Heart left ventricle (tissue), 16 donors: ENCODE results near the gene SPAG9. TPM values are rescaled to one million over a fixed set of nuclear protein-coding genes. Genes with fewer than 3 reads are reported as not detected.

Experiments used
- ATAC-seq, 4 donors: fragments of 200-7000 bp; cut with Tn5 transposase; one replicate each; pipeline ENCODE4 v1.9.1; 2020 to 2022; ENCODE audit warnings: moderate library complexity in 4 of 4, mild to moderate bottlenecking in 3 of 4, moderate number of reproducible peaks in 1 of 4
- DNase-seq, 5 donors: peaks; one replicate each; pipeline ENCODE4 v3.0.0-alpha.2; 2020
- H3K27ac ChIP-seq, 12 donors: fragments of 200-600 bp; sonication (generic) in 4 of 12; one replicate each; pipeline versions ENCODE4 v1.5.0 to v1.8.0; 2016 to 2022; ENCODE audit warnings: mild to moderate bottlenecking in 2 of 12
- H3K27me3 ChIP-seq, 9 donors: fragments of 200-600 bp; sonication (generic) in 2 of 9; one replicate each; pipeline versions ENCODE4 v1.5.1 to v1.8.0; 2016 to 2022; ENCODE audit warnings: mild to moderate bottlenecking in 3 of 9
- H3K36me3 ChIP-seq, 9 donors: fragments of 200-600 bp; sonication (generic) in 2 of 9; one replicate each; pipeline versions ENCODE4 v1.5.0 to v1.8.0; 2018 to 2022; ENCODE audit warnings: mild to moderate bottlenecking in 2 of 9
- H3K4me1 ChIP-seq, 12 donors: fragments of 200-600 bp; sonication (generic) in 4 of 12; one replicate each; pipeline versions ENCODE4 v1.5.0 to v1.8.0; 2016 to 2022; ENCODE audit warnings: mild to moderate bottlenecking in 3 of 12
- H3K4me3 ChIP-seq, 12 donors: fragments of 200-600 bp; sonication (generic) in 4 of 12; one replicate each; pipeline versions ENCODE4 v1.5.0 to v1.8.0; 2017 to 2022; ENCODE audit warnings: mild to moderate bottlenecking in 9 of 12, moderate library complexity in 4 of 12
- H3K9me3 ChIP-seq, 12 donors: fragments of 200-600 bp; sonication (generic) in 4 of 12; one replicate each; pipeline versions ENCODE4 v1.5.0 to v1.8.0; 2016 to 2022; ENCODE audit warnings: mild to moderate bottlenecking in 1 of 12
- CTCF ChIP-seq, 12 donors: fragments of 200-600 bp; sonication (generic) in 4 of 12; IDR thresholded peaks; one replicate each; pipeline versions ENCODE4 v1.5.0 to v1.8.0; 2018 to 2022; ENCODE audit warnings: antibody characterized with exemption in 12 of 12, mild to moderate bottlenecking in 5 of 12
- POLR2A ChIP-seq, 2 donors: fragments of 450-650 bp; IDR thresholded peaks; one replicate each; pipeline ENCODE4 v1.6.1; 2017; ENCODE audit warnings: antibody characterized with exemption in 2 of 2, mild to moderate bottlenecking in 2 of 2, moderate library complexity in 2 of 2
- WGBS, 4 donors: extraction: QIAGEN DNeasy Blood & Tissue Kit in 2 of 4; methylation state at CpG; one replicate each; pipeline versions ENCODE4 v1.1.5 to v1.1.7; 2013 to 2018; 5-methylcytosine and 5-hydroxymethylcytosine counted together
- intact Hi-C, 10 donors: fragments of 100-400 bp; cut with DNase I; formaldehyde crosslinking; loops; one replicate each; pipeline versions ENCODE4 v1.11.1 to v1.14.2; 2022
- polyA plus RNA-seq, 2 donors: library from polyadenylated mRNA; stranded (reverse); fragments of 200-250 nt; gene quantifications; one replicate each; pipeline ENCODE4 v1.2.3, GENCODE V29; 2013
- total RNA-seq, 9 donors: library from RNA; depleted of rRNA in 2 of 9; stranded (reverse); fragments of >200 nt in 2 of 9; fragmentation: NEBNext Ultra II Directional in 3 of 9; extraction: Animal tissue kit (Norgen Biotek cat#: 25700) in 3 of 9; gene quantifications; one replicate each; pipeline versions ENCODE4 v1.1.0 to v1.2.4, GENCODE V29; 2016 to 2023
- donor health status: ischemic (EF 13 %, LVEDD 7.1; RV severe dilation, severe dysfunction).
- donor health status: healthy with polysubstance abuse.
- donor health status: DM: no; HTN: yes; CAD: no.
- donor health status: DM: no; HTN: no; CAD: no.
- donor health status: ischemic (EF 25% LVEDD 6.9; RV normal size, moderate dysfunction).
- donor health status: ischemic (EF 25% LVEDD 5.7; RV mildly dilated, moderate dysfunction).
- donor health status: healthy.
- donor health status: DM: yes; HTN: yes; CAD: no.
- donor health status: ischemic (EF 35%, LVEDD 5.7; RV mildly dilated, moderate dysfunction).
- donor health status: nonischemic (EF 11% LVEDD 7.7; RV severe dilation, severe dysfunction).
- donor health status: DM: yes; HTN: yes; CAD: no.
- donor health status: PGD.
- donor health status: ischemic (EF 29% LVEDD 5.4; RV normal size, mild dysfunction).
- donor health status: nonischemic (EF 23%, LVEDD 6.1; RV moderate dilation, normal function).

SPAG9 gene
- total and polyA plus RNA-seq, 11 donors = 15.9 to 65.4 (median 52.9) TPM

DNA sequence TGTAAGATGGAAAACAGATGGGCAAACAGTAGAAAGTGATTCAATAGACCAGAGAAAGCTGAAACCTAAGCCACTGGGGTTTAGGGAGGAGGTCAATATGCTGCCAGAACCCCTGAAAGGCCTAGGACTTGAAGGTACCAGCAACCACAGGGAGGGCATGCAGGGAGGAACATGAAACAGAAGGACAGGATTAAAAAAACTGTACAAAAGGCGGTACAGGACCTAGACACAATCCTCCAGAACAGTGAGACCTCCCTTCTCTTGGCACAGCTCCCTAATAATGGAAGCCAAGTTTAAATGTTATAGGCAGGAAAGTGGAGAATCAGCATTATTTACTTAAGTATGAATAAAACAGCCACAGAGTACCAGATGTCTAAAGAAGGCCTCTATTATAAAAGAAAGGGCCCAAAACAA lies 105.5 kb downstream of the SPAG9 start:
- 55 to 62% (median 57%) methylated on average over 1 of the region's 1 CpG for WGBS, 4 donors
- peaks cover 0 to 11% (median 0%) of the 10 kb centered on the region in 12 donors for H3K4me1 ChIP-seq
- TF ChIP-seq POLR2A (IDR thresholded peaks at IDR 0.05) = no peak
- no peak for TF ChIP-seq CTCF (IDR thresholded peaks at IDR 0.05)

GRCh38 chr17:51014129-51014528 lies 106.5 kb downstream of the SPAG9 start:
- TF ChIP-seq CTCF (IDR thresholded peaks at IDR 0.05) (no peak), POLR2A (IDR thresholded peaks at IDR 0.05) (no peak)
- intact Hi-C loops = no loop called here

More for the DNA sequence above, 105.5 kb downstream of the SPAG9 start:
- intact Hi-C loops = no loop called here
- no peaks in the 10 kb centered on the region for H3K27me3 ChIP-seq
- H3K9me3 ChIP-seq = no peaks in the 10 kb centered on the region
- ATAC-seq (no peak), DNase-seq (no peak)
- peak overlapping the region in 2 of 12 donors; percentile 18 to 28 for H3K27ac ChIP-seq
- no peak overlapping the region for H3K4me3 ChIP-seq
- H3K36me3 ChIP-seq = peaks cover 0 to 96% (median 71%) of the 10 kb centered on the region in 9 donors

DNA sequence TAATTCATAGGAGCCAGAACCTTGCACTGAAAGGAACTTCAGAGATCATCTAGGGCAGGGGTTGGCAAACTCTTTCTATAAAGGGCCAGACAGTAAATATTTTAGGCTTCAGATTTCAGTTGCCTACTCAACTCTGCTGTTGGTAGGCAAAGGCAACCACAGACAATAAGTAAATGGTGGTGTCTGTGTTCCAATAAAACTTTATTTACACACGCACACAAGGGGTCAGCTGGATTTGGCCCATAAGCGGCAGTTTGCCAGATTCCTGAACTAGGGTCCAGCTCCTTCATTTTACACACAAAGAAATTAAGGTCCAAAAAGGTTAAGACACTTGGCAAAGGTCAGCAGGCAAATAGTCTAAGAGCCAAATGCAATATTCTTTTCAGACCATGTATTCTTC lies 107.3 kb downstream of the SPAG9 start:
- H3K4me1 ChIP-seq = peaks cover 0 to 11% (median 0%) of the 10 kb centered on the region in 12 donors
- WGBS, 4 donors = 96 to 100% (median 98%) methylated on average over 2 of the region's 2 CpGs
- no peak overlapping the region for H3K27ac ChIP-seq
- no peaks in the 10 kb centered on the region for H3K27me3 ChIP-seq
- ATAC-seq (no peak), DNase-seq (no peak)
- H3K4me3 ChIP-seq = no peak overlapping the region
- intact Hi-C loops = no loop called here
- no peaks in the 10 kb centered on the region for H3K9me3 ChIP-seq
- H3K36me3 ChIP-seq = peaks cover 0 to 91% (median 60%) of the 10 kb centered on the region in 9 donors
- no peak for TF ChIP-seq POLR2A (IDR thresholded peaks at IDR 0.05)
- TF ChIP-seq CTCF (IDR thresholded peaks at IDR 0.05) = no peak

More at GRCh38 chr17:51014129-51014528, 106.5 kb downstream of the SPAG9 start:
- WGBS, 4 donors = 88 to 99% (median 96%) methylated on average over 3 of the region's 3 CpGs
- Histone ChIP-seq H3K4me1 (peaks cover 0 to 11% (median 0%) of the 10 kb centered on the region in 12 donors), H3K36me3 (peaks cover 0 to 93% (median 68%) of the 10 kb centered on the region in 9 donors), H3K4me3 (no peak overlapping the region), H3K9me3 (no peaks in the 10 kb centered on the region), H3K27me3 (no peaks in the 10 kb centered on the region), H3K27ac (no peak overlapping the region)
- no peak for DNase-seq
- no peak for ATAC-seq

- DNase-seq = no peak
- intact Hi-C loops = no loop called here
- peaks cover 0 to 11% (median 0%) of the 10 kb centered on the region in 12 donors for H3K4me1 ChIP-seq
- TF ChIP-seq POLR2A (IDR thresholded peaks at IDR 0.05) = no peak
- no peak for TF ChIP-seq CTCF (IDR thresholded peaks at IDR 0.05)
- no peak for ATAC-seq
- WGBS, 4 donors = 96 to 97% (median 96%) methylated on average over 4 of the region's 4 CpGs
- no peaks in the 10 kb centered on the region for H3K27me3 ChIP-seq
- H3K27ac ChIP-seq = no peak overlapping the region
- H3K36me3 ChIP-seq = peaks cover 0 to 91% (median 59%) of the 10 kb centered on the region in 9 donors
- no peak overlapping the region for H3K4me3 ChIP-seq
- H3K9me3 ChIP-seq = no peaks in the 10 kb centered on the region
Observed at GRCh38 chr17:51012538-51012937, 108.1 kb downstream of the SPAG9 start.
